ENCODE data around the gene SLC19A2. TPM values are rescaled to one million over a fixed set of nuclear protein-coding genes. Genes with fewer than 3 reads are reported as not detected.

The SLC19A2 gene
- polyA plus RNA-seq, 1 donor, result 12.1 TPM

GRCh38 chr1:169457443-169457842 lies 28.3 kb downstream of the SLC19A2 start:
- H3K4me3 ChIP-seq (ENCODE audit: low read length), result no peak overlapping the region
- H3K27me3 ChIP-seq (ENCODE audit: control insufficient read depth, insufficient read depth, low read length), result peaks cover 10% of the 10 kb centered on the region
- no peak for DNase-seq
- peaks cover 14% of the 10 kb centered on the region for H3K9me3 ChIP-seq (ENCODE audit: control insufficient read depth, low read depth, low read length)
- H3K36me3 ChIP-seq (ENCODE audit: control insufficient read depth, insufficient read depth, low read length), result no peaks in the 10 kb centered on the region
- WGBS (ENCODE audit: insufficient coverage, low lambda C conversion rate), result no CpG with 5 or more reads among the region's 1 CpG
- no peak overlapping the region for H3K27ac ChIP-seq (ENCODE audit: low read length)
- H3K4me1 ChIP-seq (ENCODE audit: control insufficient read depth, insufficient read depth, low read length), result no peaks in the 10 kb centered on the region

GRCh38 chr1:169456029-169456428 lies 29.7 kb downstream of the SLC19A2 start:
- Histone ChIP-seq H3K27me3 (ENCODE audit: control insufficient read depth, insufficient read depth, low read length) (peaks cover 10% of the 10 kb centered on the region), H3K9me3 (ENCODE audit: control insufficient read depth, low read depth, low read length) (peaks cover 14% of the 10 kb centered on the region), H3K4me1 (ENCODE audit: control insufficient read depth, insufficient read depth, low read length) (no peaks in the 10 kb centered on the region), H3K4me3 (ENCODE audit: low read length) (no peak overlapping the region), H3K27ac (ENCODE audit: low read length) (no peak overlapping the region), H3K36me3 (ENCODE audit: control insufficient read depth, insufficient read depth, low read length) (no peaks in the 10 kb centered on the region)
- no peak for DNase-seq
- 86% methylated on average over 1 of the region's 2 CpGs for WGBS (ENCODE audit: insufficient coverage, low lambda C conversion rate)

- 100% methylated on average over 2 of the region's 2 CpGs for WGBS (ENCODE audit: insufficient coverage, low lambda C conversion rate)
- no peaks in the 10 kb centered on the region for H3K27me3 ChIP-seq (ENCODE audit: control insufficient read depth, insufficient read depth, low read length)
Measured at GRCh38 chr1:169452921-169453320, 32.8 kb downstream of the SLC19A2 start.

DNA sequence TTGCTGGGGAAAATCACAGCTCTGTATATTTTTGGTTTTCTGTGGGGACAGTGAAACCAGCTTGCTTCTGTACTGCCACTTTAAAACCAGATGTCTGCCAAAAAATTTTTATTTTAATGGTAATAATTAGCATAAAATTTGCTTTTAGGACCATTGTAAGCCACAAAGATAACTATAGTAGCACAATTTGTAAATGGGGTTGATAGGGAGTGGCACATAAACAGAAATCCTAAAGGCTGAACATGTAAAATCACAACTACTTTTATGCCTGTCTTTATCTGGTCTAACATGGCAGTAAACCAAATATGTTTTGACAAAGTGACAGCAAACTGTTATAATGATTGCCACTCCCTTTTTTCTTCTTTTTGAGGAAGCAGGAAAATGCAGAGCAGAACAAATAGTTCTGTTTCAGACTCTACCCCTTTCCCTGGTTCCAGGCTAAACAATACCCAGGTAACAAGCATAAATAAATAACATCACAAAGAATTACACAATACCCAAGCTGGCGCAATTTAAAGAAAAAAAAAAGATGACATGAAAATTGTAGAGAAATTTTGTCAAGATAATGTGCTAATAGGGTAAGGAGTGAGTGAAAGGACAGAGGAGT lies 34.4 kb downstream of the SLC19A2 start:
- DNase-seq, result no peak
- no peaks in the 10 kb centered on the region for H3K36me3 ChIP-seq (ENCODE audit: control insufficient read depth, insufficient read depth, low read length)
- 80% methylated on average over 1 of the region's 1 CpG for WGBS (ENCODE audit: insufficient coverage, low lambda C conversion rate)
- no peaks in the 10 kb centered on the region for H3K27me3 ChIP-seq (ENCODE audit: control insufficient read depth, insufficient read depth, low read length)
- H3K4me3 ChIP-seq (ENCODE audit: low read length), result no peak overlapping the region
- no peaks in the 10 kb centered on the region for H3K9me3 ChIP-seq (ENCODE audit: control insufficient read depth, low read depth, low read length)
- H3K4me1 ChIP-seq (ENCODE audit: control insufficient read depth, insufficient read depth, low read length), result no peaks in the 10 kb centered on the region
- H3K27ac ChIP-seq (ENCODE audit: low read length), result no peak overlapping the region

More at GRCh38 chr1:169452921-169453320, 32.8 kb downstream of the SLC19A2 start:
- H3K36me3 ChIP-seq (ENCODE audit: control insufficient read depth, insufficient read depth, low read length), result no peaks in the 10 kb centered on the region
- no peak overlapping the region for H3K4me3 ChIP-seq (ENCODE audit: low read length)
- DNase-seq, result no peak
- H3K27ac ChIP-seq (ENCODE audit: low read length), result no peak overlapping the region
- peaks cover 10% of the 10 kb centered on the region for H3K9me3 ChIP-seq (ENCODE audit: control insufficient read depth, low read depth, low read length)
- no peaks in the 10 kb centered on the region for H3K4me1 ChIP-seq (ENCODE audit: control insufficient read depth, insufficient read depth, low read length)

- no peaks in the 10 kb centered on the region for H3K9me3 ChIP-seq (ENCODE audit: control insufficient read depth, low read depth, low read length)
- no peak for DNase-seq
- H3K4me3 ChIP-seq (ENCODE audit: low read length), result no peak overlapping the region
- no peaks in the 10 kb centered on the region for H3K4me1 ChIP-seq (ENCODE audit: control insufficient read depth, insufficient read depth, low read length)
- H3K27me3 ChIP-seq (ENCODE audit: control insufficient read depth, insufficient read depth, low read length), result no peaks in the 10 kb centered on the region
- no peaks in the 10 kb centered on the region for H3K36me3 ChIP-seq (ENCODE audit: control insufficient read depth, insufficient read depth, low read length)
- no peak overlapping the region for H3K27ac ChIP-seq (ENCODE audit: low read length)
- WGBS (ENCODE audit: insufficient coverage, low lambda C conversion rate), result 100% methylated on average over 1 of the region's 3 CpGs
Measured at GRCh38 chr1:169443923-169444322, 41.8 kb downstream of the SLC19A2 start.

DNA sequence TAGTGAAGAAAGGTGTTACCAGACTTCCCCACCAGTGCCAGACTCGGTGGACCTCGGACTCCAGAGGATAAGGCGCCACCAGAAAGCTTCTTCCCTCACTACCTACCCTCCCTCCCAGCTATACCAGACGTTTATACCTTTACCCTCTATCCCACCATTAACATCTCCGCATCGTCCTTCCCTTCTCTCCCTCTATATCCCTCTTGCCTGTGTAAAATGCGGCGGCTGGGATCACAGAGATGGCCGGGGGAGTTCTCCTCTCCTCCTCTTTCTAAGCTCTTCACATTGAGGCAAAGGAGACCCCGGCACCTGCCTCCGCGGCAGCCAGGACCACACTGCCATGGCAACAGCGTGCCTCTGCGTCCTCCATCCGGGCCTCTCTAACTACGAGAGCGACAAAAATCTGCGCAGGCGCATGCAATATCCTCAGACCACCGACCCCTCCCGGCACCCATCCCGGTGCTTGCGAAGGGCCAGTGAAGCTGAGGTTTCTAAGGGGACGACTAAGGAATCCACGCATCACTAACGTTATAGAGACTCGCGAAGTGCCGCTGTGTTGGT lies 58.6 kb downstream of the SLC19A2 start, which contains the start of gene CCDC181:
CCDC181 (minus strand) TSS at position 394 of the 561 bp plus-strand sequence. CDS start 2,547 bp downstream, outside the sequence.
- 0% methylated on average over 3 of the region's 29 CpGs for WGBS (ENCODE audit: insufficient coverage, low lambda C conversion rate)
- no peaks in the 10 kb centered on the region for H3K9me3 ChIP-seq (ENCODE audit: control insufficient read depth, low read depth, low read length)
- no peaks in the 10 kb centered on the region for H3K36me3 ChIP-seq (ENCODE audit: control insufficient read depth, insufficient read depth, low read length)
- peaks cover 12% of the 10 kb centered on the region for H3K27me3 ChIP-seq (ENCODE audit: control insufficient read depth, insufficient read depth, low read length)
- no peaks in the 10 kb centered on the region for H3K4me1 ChIP-seq (ENCODE audit: control insufficient read depth, insufficient read depth, low read length)
- DNase-seq, result peak; percentile 47 to 51
- peak within 1 kb of the TSS; percentile 30 for H3K4me3 ChIP-seq (ENCODE audit: low read length)
- H3K27ac ChIP-seq (ENCODE audit: low read length), result no peak within 1 kb of the TSS

DNA sequence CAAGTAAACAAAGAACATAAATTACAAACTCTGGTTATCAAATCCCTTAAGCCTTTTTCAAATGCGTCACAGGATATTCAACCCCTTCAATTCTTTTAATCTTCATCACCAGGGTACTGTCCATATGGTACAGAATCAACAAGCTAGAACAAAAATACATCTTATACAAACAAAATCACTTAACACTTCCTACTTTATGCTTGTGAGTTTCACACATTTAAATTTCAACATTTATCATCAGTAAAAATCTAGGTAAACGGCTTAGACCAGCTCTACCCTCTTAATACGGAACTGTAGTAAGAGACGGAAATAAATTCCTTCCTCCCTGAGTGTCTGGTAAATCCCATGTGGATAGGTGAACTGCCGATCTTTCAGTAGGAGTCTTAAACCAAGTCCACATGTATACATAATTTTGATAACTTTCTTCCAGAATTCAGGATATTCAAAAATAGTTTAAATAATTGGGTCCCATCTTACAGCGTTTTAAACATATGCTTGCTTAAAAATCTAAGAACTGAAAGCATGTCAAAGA lies 59.5 kb downstream of the SLC19A2 start:
- WGBS (ENCODE audit: insufficient coverage, low lambda C conversion rate), result 50% methylated on average over 2 of the region's 6 CpGs
- no peaks in the 10 kb centered on the region for H3K4me1 ChIP-seq (ENCODE audit: control insufficient read depth, insufficient read depth, low read length)
- no peaks in the 10 kb centered on the region for H3K9me3 ChIP-seq (ENCODE audit: control insufficient read depth, low read depth, low read length)
- no peak for DNase-seq
- H3K27ac ChIP-seq (ENCODE audit: low read length), result no peak overlapping the region
- no peak overlapping the region for H3K4me3 ChIP-seq (ENCODE audit: low read length)
- H3K36me3 ChIP-seq (ENCODE audit: control insufficient read depth, insufficient read depth, low read length), result no peaks in the 10 kb centered on the region
- peaks cover 12% of the 10 kb centered on the region for H3K27me3 ChIP-seq (ENCODE audit: control insufficient read depth, insufficient read depth, low read length)

- WGBS (ENCODE audit: insufficient coverage, low lambda C conversion rate), result no CpG with 5 or more reads among the region's 5 CpGs
- Histone ChIP-seq H3K27ac (ENCODE audit: low read length) (no peak overlapping the region), H3K27me3 (ENCODE audit: control insufficient read depth, insufficient read depth, low read length) (no peaks in the 10 kb centered on the region), H3K4me3 (ENCODE audit: low read length) (no peak overlapping the region), H3K4me1 (ENCODE audit: control insufficient read depth, insufficient read depth, low read length) (no peaks in the 10 kb centered on the region), H3K36me3 (ENCODE audit: control insufficient read depth, insufficient read depth, low read length) (no peaks in the 10 kb centered on the region), H3K9me3 (ENCODE audit: control insufficient read depth, low read depth, low read length) (no peaks in the 10 kb centered on the region)
- DNase-seq, result no peak
Measured at GRCh38 chr1:169421309-169421708, 64.4 kb downstream of the SLC19A2 start.

DNA sequence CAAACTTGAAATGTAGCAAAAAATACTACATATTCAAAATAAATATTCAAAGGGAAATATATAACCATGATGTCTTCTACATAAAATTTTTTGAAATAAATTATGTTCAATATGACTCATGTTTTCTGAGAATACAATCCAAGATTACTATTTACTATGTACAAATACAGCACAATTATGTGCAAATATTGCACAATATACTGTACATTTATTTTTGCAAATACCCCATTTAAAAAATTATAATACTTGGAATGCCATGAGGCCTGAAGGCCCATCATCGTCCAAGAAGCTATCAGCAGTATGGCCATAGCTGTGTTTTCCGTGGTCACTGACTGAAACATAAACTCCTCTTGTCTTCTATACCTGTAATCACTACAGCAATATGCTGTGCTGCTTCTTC lies 70.8 kb downstream of the SLC19A2 start:
- Histone ChIP-seq H3K4me3 (ENCODE audit: low read length) (no peak overlapping the region), H3K27me3 (ENCODE audit: control insufficient read depth, insufficient read depth, low read length) (no peaks in the 10 kb centered on the region), H3K27ac (ENCODE audit: low read length) (no peak overlapping the region), H3K36me3 (ENCODE audit: control insufficient read depth, insufficient read depth, low read length) (no peaks in the 10 kb centered on the region), H3K9me3 (ENCODE audit: control insufficient read depth, low read depth, low read length) (no peaks in the 10 kb centered on the region), H3K4me1 (ENCODE audit: control insufficient read depth, insufficient read depth, low read length) (no peaks in the 10 kb centered on the region)
- DNase-seq, result no peak
- no CpG with 5 or more reads among the region's 2 CpGs for WGBS (ENCODE audit: insufficient coverage, low lambda C conversion rate)

Data from large intestine (tissue), 3 donors.